Calu3 (cell line): ENCODE results near the gene BCOR. TPM values are rescaled to one million over a fixed set of nuclear protein-coding genes. Genes with fewer than 3 reads are reported as not detected.

Source experiments
- Bru-seq: library from RNA; stranded (reverse); fragments of 400-500 nt; gene quantifications from one replicate; lab custom pipeline; 2021; lab: Mats Ljungman, UMichigan
- BruChase-seq, 2 experiments: library from RNA; stranded (reverse); fragments of 400-500 nt; gene quantifications; one replicate each; lab custom pipeline; 2021; lab: Mats Ljungman, UMichigan
- BruUV-seq: library from RNA; stranded (reverse); fragments of 400-500 nt; replicated peaks from 2 replicates; lab custom pipeline; 2021; lab: Mats Ljungman, UMichigan
- CTCF ChIA-PET: fragments of 300-600 bp; sonication (Branson Sonifier 250); formaldehyde crosslinking; loops from one replicate; lab custom pipeline; 2022; ENCODE audit warnings: antibody characterized with exemption; lab: Charles Lee
- DNase-seq: peaks from one replicate; pipeline ENCODE4 v3.0.0; 2022
- H3K27ac Mint-ChIP-seq: one replicate; pipeline ENCODE4 v1.8.0; 2022; ENCODE audit warnings: mixed read lengths; ENCODE audit not compliant: unreplicated experiment
- H3K27me3 Mint-ChIP-seq: one replicate; pipeline ENCODE4 v1.8.0; 2022; ENCODE audit warnings: mixed read lengths; ENCODE audit not compliant: unreplicated experiment
- H3K36me3 Mint-ChIP-seq: one replicate; pipeline ENCODE4 v1.8.0; 2022; ENCODE audit warnings: mild to moderate bottlenecking, moderate library complexity, mixed read lengths; ENCODE audit not compliant: insufficient read depth, unreplicated experiment
- H3K4me1 Mint-ChIP-seq: one replicate; pipeline ENCODE4 v1.8.0; 2022; ENCODE audit warnings: mild to moderate bottlenecking, low read depth, mixed read lengths; ENCODE audit not compliant: unreplicated experiment
- H3K4me3 Mint-ChIP-seq: one replicate; pipeline ENCODE4 v1.8.0; 2022; ENCODE audit warnings: mild to moderate bottlenecking, low read depth, moderate library complexity, mixed read lengths; ENCODE audit not compliant: unreplicated experiment
- H3K9me3 Mint-ChIP-seq: one replicate; pipeline ENCODE4 v1.8.0; 2022; ENCODE audit warnings: low read depth, mixed read lengths; ENCODE audit not compliant: unreplicated experiment
- intact Hi-C: fragments of 100-400 bp; cut with micrococcal nuclease; formaldehyde crosslinking; loops from one replicate; pipeline ENCODE4 v1.10.0; 2022; ENCODE audit not compliant: unreplicated experiment
- long read RNA-seq: library from polyadenylated mRNA; stranded (forward); transcript quantifications from one replicate; pipeline ENCODE4 v2.0.0, GENCODE V29; 2022
- total RNA-seq: library from RNA; stranded (reverse); gene quantifications from 2 replicates; pipeline ENCODE4 v1.2.3, GENCODE V29; 2022
- TF ChIP-seq, protein P1 (sequence below): fragments of 200-600 bp; IDR thresholded peaks from one replicate; pipeline ENCODE4 v1.8.0; 2022; ENCODE audit warnings: antibody characterized with exemption; ENCODE audit not compliant: unreplicated experiment

The BCOR gene
- total RNA-seq (20.6 and 21.1 TPM in 2 replicates), Bru-seq, nascent RNA (percentile 53 among the genes with signal in this experiment), BruChase-seq, experiment 1, labeled RNA remaining after a 6-hour chase (percentile 45 among the genes with signal in this experiment), BruChase-seq, experiment 2, labeled RNA remaining after a 2-hour chase (percentile 54 among the genes with signal in this experiment)
- long read RNA-seq, partial matches to known transcripts: 5 of 35 reads
- long read RNA-seq, other reads (novel, unspliced or antisense): 30 of 35 reads

DNA sequence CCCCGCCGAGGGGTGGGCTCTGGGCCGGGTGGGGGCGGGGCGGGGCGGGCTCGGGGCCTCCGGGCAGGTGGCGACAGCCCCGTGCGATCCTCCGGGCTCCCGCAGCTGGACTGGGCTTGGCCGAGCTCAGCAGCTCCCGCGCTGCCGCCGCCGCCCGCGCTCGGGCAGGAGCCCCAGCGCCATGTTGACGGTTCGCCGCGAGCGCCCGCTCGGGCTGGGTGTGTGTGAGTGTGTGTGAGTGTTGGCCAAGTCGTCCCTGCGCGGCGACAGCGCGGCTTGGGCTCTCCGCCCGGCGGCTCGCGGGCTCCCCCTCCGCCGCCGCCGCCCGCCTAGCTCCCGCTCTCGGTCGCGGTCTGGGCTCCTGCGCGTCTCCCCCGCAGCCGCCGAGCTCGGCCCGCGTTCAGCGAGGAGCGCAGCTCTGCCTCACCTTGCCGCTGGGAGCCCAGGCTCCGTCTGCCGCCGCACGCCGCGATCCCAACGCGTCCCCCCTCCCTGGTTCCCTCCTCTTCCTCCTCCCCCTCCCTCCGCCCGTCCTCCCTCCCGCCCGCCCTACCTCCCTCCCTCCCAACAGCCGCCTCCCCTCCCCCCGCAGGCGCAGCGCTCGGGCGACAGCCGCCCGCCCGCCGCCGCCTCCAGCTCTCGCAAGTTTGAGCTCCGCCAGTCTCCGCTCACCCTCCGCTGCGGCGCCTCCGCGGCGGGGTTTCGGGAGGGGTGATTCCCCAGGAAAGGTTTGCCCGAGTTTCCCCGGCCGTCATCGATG, at the start of gene BCOR:
Gene BCOR, minus strand, starts transcription at position 455 of the 760 bp plus-strand sequence. CDS start 20,029 bp downstream, outside the sequence.
- peaks cover 18% of the 10 kb centered on the region for H3K27me3 Mint-ChIP-seq
- peak within 1 kb of the TSS; percentile 83 for H3K4me3 Mint-ChIP-seq
- DNase-seq: peak; percentile 71
- TF ChIP-seq, protein P1, sequence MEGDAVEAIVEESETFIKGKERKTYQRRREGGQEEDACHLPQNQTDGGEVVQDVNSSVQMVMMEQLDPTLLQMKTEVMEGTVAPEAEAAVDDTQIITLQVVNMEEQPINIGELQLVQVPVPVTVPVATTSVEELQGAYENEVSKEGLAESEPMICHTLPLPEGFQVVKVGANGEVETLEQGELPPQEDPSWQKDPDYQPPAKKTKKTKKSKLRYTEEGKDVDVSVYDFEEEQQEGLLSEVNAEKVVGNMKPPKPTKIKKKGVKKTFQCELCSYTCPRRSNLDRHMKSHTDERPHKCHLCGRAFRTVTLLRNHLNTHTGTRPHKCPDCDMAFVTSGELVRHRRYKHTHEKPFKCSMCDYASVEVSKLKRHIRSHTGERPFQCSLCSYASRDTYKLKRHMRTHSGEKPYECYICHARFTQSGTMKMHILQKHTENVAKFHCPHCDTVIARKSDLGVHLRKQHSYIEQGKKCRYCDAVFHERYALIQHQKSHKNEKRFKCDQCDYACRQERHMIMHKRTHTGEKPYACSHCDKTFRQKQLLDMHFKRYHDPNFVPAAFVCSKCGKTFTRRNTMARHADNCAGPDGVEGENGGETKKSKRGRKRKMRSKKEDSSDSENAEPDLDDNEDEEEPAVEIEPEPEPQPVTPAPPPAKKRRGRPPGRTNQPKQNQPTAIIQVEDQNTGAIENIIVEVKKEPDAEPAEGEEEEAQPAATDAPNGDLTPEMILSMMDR: no peak
- no TSS peak for BruUV-seq
- intact Hi-C loops: loop anchor here (5.0 to 10.0 kb wide), 2 partner anchors 283 to 365 kb away; no protein-coding TSS in a partner anchor
- H3K4me1 Mint-ChIP-seq: peaks cover 25% of the 10 kb centered on the region
- peak within 1 kb of the TSS; percentile 42 for H3K27ac Mint-ChIP-seq
- H3K36me3 Mint-ChIP-seq: peaks cover 62% of the 10 kb centered on the region
- H3K9me3 Mint-ChIP-seq: no peaks in the 10 kb centered on the region
- CTCF ChIA-PET: interaction anchor here (0.6 to 1.4 kb wide), 3 partner anchors 9 to 282 kb away, joined by 3 to 5 read pairs (median 3); no protein-coding TSS in a partner anchor

- H3K4me3 Mint-ChIP-seq: peak overlapping the region; percentile 62
- no TSS peak for BruUV-seq
- no peaks in the 10 kb centered on the region for H3K27me3 Mint-ChIP-seq
- no peaks in the 10 kb centered on the region for H3K9me3 Mint-ChIP-seq
- H3K4me1 Mint-ChIP-seq: peaks cover 3% of the 10 kb centered on the region
- TF ChIP-seq, protein P1: no peak
- H3K36me3 Mint-ChIP-seq: peaks cover 2% of the 10 kb centered on the region
- H3K27ac Mint-ChIP-seq: no peak overlapping the region
- no peak for DNase-seq
- CTCF ChIA-PET: no interaction called here
- intact Hi-C loops: no loop called here
Measured at GRCh38 chrX:40147126-40147952, 49.6 kb upstream of the BCOR start.

DNA sequence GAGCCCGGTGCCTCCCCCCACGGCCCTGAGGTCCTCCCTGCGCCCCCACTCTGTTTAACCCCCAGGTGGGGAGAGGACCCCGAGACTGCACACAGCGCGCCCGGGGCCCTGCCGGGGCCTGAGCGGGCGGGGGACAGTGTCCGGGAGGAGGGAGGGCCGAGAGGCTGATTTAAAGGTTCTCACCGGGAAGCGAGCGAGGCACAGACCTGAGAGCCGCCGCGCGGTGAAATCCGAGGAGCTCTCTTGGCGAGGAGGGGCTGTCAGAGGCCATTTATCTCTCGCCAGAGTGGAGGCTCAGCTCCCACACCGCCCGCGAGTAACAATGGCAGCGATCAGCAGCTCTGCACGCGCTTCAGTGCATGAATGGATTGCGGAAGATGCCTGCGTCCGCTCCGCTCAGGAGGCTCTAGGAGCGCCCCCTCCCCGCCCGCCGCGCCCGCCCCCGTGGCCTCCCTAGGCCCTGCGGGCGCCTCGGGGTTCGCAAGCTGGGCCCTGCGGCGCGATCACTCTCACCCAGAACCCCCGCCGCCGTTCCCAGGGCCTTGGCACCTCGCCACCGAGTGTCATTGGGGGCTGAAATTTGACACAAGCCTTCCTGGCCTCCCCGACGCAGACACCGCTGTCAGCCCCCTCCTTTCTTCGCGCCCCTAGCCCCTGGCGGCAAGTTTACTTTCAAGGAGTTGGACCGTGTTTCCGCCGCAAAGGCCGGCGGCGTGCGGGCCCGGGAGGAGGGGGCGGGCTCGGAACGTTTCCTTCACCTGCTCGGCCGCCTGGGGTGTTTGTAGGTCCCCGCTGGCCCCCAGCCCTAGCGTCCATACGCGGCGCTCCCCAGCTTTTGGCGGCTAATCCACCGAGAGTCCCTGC, 48.7 kb upstream of the BCOR start:
- Mint-ChIP-seq H3K9me3 (no peaks in the 10 kb centered on the region), H3K27me3 (no peaks in the 10 kb centered on the region), H3K27ac (no peak overlapping the region), H3K36me3 (no peaks in the 10 kb centered on the region), H3K4me3 (peak overlapping the region; percentile 62), H3K4me1 (peaks cover 8% of the 10 kb centered on the region)
- intact Hi-C loops: no loop called here
- TF ChIP-seq, protein P1: no peak
- peak; percentile 15 for DNase-seq
- no TSS peak for BruUV-seq
- CTCF ChIA-PET: no interaction called here
